Upper lobe of left lung (tissue), 6 donors: ENCODE data around the gene TEX101. TPM values are rescaled to one million over a fixed set of nuclear protein-coding genes. Genes with fewer than 3 reads are reported as not detected.
A peak's percentile ranks its signal among the peaks of the same experiment; 100 is the strongest.

Source experiments
- ATAC-seq, 2 donors: fragments of 200-7000 bp; cut with Tn5 transposase; one replicate each; pipeline ENCODE4 v1.9.1; 2022; ENCODE audit warnings: mild to moderate bottlenecking in 2 of 2, moderate library complexity in 2 of 2; ENCODE audit not compliant: low FRiP score in 2 of 2
- DNase-seq, 2 donors: peaks; one replicate each; pipeline ENCODE4 v3.0.0-alpha.2; 2019 to 2020
- H3K27ac ChIP-seq, 4 donors: fragments of 200-600 bp; sonication (generic); one replicate each; pipeline ENCODE4 v1.5.1; 2016 to 2019
- H3K27me3 ChIP-seq, 4 donors: fragments of 200-600 bp; sonication (generic); one replicate each; pipeline ENCODE4 v1.5.1; 2017 to 2019
- H3K36me3 ChIP-seq, 4 donors: fragments of 200-600 bp; sonication (generic); one replicate each; pipeline ENCODE4 v1.5.1; 2016 to 2019
- H3K4me1 ChIP-seq, 4 donors: fragments of 200-600 bp; sonication (generic); one replicate each; pipeline ENCODE4 v1.5.1; 2018 to 2019
- H3K4me3 ChIP-seq, 4 donors: fragments of 200-600 bp; sonication (generic); one replicate each; pipeline ENCODE4 v1.5.1; 2017 to 2019; ENCODE audit warnings: mild to moderate bottlenecking in 2 of 4, moderate library complexity in 1 of 4
- H3K9me3 ChIP-seq, 4 donors: fragments of 200-600 bp; sonication (generic); one replicate each; pipeline ENCODE4 v1.5.1; 2018 to 2019
- CTCF ChIP-seq, 6 experiments: fragments of 450-650 bp in 4 of 6; fragments of 200-600 bp in 2 of 6; sonication (generic) in 2 of 6; IDR thresholded peaks; one replicate each; pipeline ENCODE4 v1.5.1; 2016 to 2019; ENCODE audit warnings: antibody characterized with exemption in 6 of 6
- EP300 ChIP-seq, 4 donors: sonication (generic); formaldehyde crosslinking; IDR thresholded peaks; one replicate each; pipeline ENCODE4 v1.5.1; 2017; ENCODE audit warnings: antibody characterized with exemption in 4 of 4, control low read depth in 2 of 4
- POLR2A ChIP-seq, 4 donors: fragments of 450-650 bp; IDR thresholded peaks; one replicate each; pipeline ENCODE4 v1.5.1; 2016 to 2017; ENCODE audit warnings: antibody characterized with exemption in 4 of 4, mild to moderate bottlenecking in 2 of 4
- POLR2AphosphoS5 ChIP-seq, 2 donors: sonication (generic); formaldehyde crosslinking; IDR thresholded peaks; one replicate each; pipeline ENCODE4 v1.5.1; 2017; ENCODE audit warnings: antibody characterized with exemption in 2 of 2
- whole genome bisulfite sequencing, 2 donors: methylation state at CpG; one replicate each; pipeline ENCODE4 v1.1.5; 2017 to 2018; 5-methylcytosine and 5-hydroxymethylcytosine counted together
- total RNA-seq, 6 donors: library from RNA; depleted of rRNA in 4 of 6; stranded (reverse); fragments of >200 nt in 4 of 6; gene quantifications; one replicate each; pipeline versions ENCODE4 v1.1.0 to v1.2.1, GENCODE V29; 2016 to 2021
- donor health status: DM: no; HTN: no; CAD: no; lungs with moderate emphysema.
- donor health status: DM: no; HTN: yes; CAD: no; lungs with severe emphysema.

TEX101 gene
- total RNA-seq, 6 donors from 2014 or later = not detected

GRCh38 chr19:43395561-43395960 lies 19.1 kb upstream of the TEX101 start:
- no peak overlapping the region for H3K27ac ChIP-seq
- WGBS, 2 donors = 81 to 83% methylated on average over 1 to 6 of the region's 6 CpGs
- no peak for TF ChIP-seq EP300 (IDR thresholded peaks at IDR 0.05)
- no peak for TF ChIP-seq POLR2AphosphoS5 (IDR thresholded peaks at IDR 0.05)
- TF ChIP-seq POLR2A (IDR thresholded peaks at IDR 0.05) = no peak
- TF ChIP-seq CTCF (IDR thresholded peaks at IDR 0.05) = no peak
- no peaks in the 10 kb centered on the region for H3K27me3 ChIP-seq
- H3K4me3 ChIP-seq = no peak overlapping the region
- ATAC-seq = no peak
- H3K9me3 ChIP-seq = no peaks in the 10 kb centered on the region
- H3K4me1 ChIP-seq = no peaks in the 10 kb centered on the region
- no peak for DNase-seq
- no peaks in the 10 kb centered on the region for H3K36me3 ChIP-seq

- Histone ChIP-seq H3K4me1 (no peaks in the 10 kb centered on the region), H3K27ac (no peak overlapping the region), H3K4me3 (no peak overlapping the region), H3K36me3 (no peaks in the 10 kb centered on the region), H3K9me3 (no peaks in the 10 kb centered on the region), H3K27me3 (no peaks in the 10 kb centered on the region)
- TF ChIP-seq POLR2AphosphoS5 (IDR thresholded peaks at IDR 0.05) (no peak), POLR2A (IDR thresholded peaks at IDR 0.05) (no peak), EP300 (IDR thresholded peaks at IDR 0.05) (no peak), CTCF (IDR thresholded peaks at IDR 0.05) (no peak)
- WGBS, 2 donors = 76 to 80% methylated on average over 24 of the region's 24 CpGs
- peak in 1 of 2 donors; percentile 34 for DNase-seq
- ATAC-seq = no peak
Measured at GRCh38 chr19:43406297-43406696, 8.4 kb upstream of the TEX101 start.

- DNase-seq = peak in 1 of 2 donors; percentile 58
- no peak overlapping the region for H3K4me3 ChIP-seq
- no peaks in the 10 kb centered on the region for H3K36me3 ChIP-seq
- no peak overlapping the region for H3K27ac ChIP-seq
- H3K27me3 ChIP-seq = no peaks in the 10 kb centered on the region
- H3K9me3 ChIP-seq = no peaks in the 10 kb centered on the region
- 87 to 91% methylated on average over 15 to 19 of the region's 22 CpGs for WGBS, 2 donors
- H3K4me1 ChIP-seq = no peaks in the 10 kb centered on the region
- ATAC-seq = no peak
- no peak for TF ChIP-seq CTCF (IDR thresholded peaks at IDR 0.05)
- TF ChIP-seq POLR2A (IDR thresholded peaks at IDR 0.05) = no peak
- no peak for TF ChIP-seq POLR2AphosphoS5 (IDR thresholded peaks at IDR 0.05)
- no peak for TF ChIP-seq EP300 (IDR thresholded peaks at IDR 0.05)
Measured at GRCh38 chr19:43407416-43408005, 7.2 kb upstream of the TEX101 start.

GRCh38 chr19:43408043-43408442 lies 6.6 kb upstream of the TEX101 start:
- TF ChIP-seq EP300 (IDR thresholded peaks at IDR 0.05) = no peak
- no peak for TF ChIP-seq CTCF (IDR thresholded peaks at IDR 0.05)
- TF ChIP-seq POLR2A (IDR thresholded peaks at IDR 0.05) = no peak
- no peak for TF ChIP-seq POLR2AphosphoS5 (IDR thresholded peaks at IDR 0.05)
- 84 to 94% methylated on average over 26 to 27 of the region's 34 CpGs for WGBS, 2 donors
- no peaks in the 10 kb centered on the region for H3K36me3 ChIP-seq
- peak in 1 of 2 donors; percentile 80 for DNase-seq
- H3K9me3 ChIP-seq = no peaks in the 10 kb centered on the region
- H3K4me3 ChIP-seq = no peak overlapping the region
- no peak overlapping the region for H3K27ac ChIP-seq
- H3K4me1 ChIP-seq = no peaks in the 10 kb centered on the region
- ATAC-seq = peak in 1 of 2 donors; percentile 44
- no peaks in the 10 kb centered on the region for H3K27me3 ChIP-seq

GRCh38 chr19:43409415-43409814 lies 5.3 kb upstream of the TEX101 start:
- H3K27ac ChIP-seq = no peak overlapping the region
- no peaks in the 10 kb centered on the region for H3K9me3 ChIP-seq
- DNase-seq = no peak
- H3K27me3 ChIP-seq = no peaks in the 10 kb centered on the region
- no peak for TF ChIP-seq POLR2A (IDR thresholded peaks at IDR 0.05)
- no peak for TF ChIP-seq EP300 (IDR thresholded peaks at IDR 0.05)
- no peak for TF ChIP-seq CTCF (IDR thresholded peaks at IDR 0.05)
- no peak for TF ChIP-seq POLR2AphosphoS5 (IDR thresholded peaks at IDR 0.05)
- 71 to 79% methylated on average over 1 of the region's 1 CpG for WGBS, 2 donors
- no peak overlapping the region for H3K4me3 ChIP-seq
- H3K36me3 ChIP-seq = no peaks in the 10 kb centered on the region
- ATAC-seq = no peak
- H3K4me1 ChIP-seq = no peaks in the 10 kb centered on the region
